ENCODE data around the gene STK16. TPM values are rescaled to one million over a fixed set of nuclear protein-coding genes. Genes with fewer than 3 reads are reported as not detected.
A peak's percentile ranks its signal among the peaks of the same experiment; 100 is the strongest.

STK16 gene
- total and polyA plus RNA-seq, 4 donors = 16.4 to 38.7 (median 30.7) TPM

GRCh38 chr2:219220652-219221402 is 24.5 kb upstream of the STK16 start:
- H3K27ac ChIP-seq (ENCODE audit: low read depth, low read length) = no peak overlapping the region

GRCh38 chr2:219221957-219222518 is 23.2 kb upstream of the STK16 start:
- 92% methylated on average over 14 of the region's 16 CpGs for WGBS (ENCODE audit: insufficient coverage)
- Histone ChIP-seq H3K4me3 (ENCODE audit: low read depth, low read length) (no peak overlapping the region), H3K36me3 (ENCODE audit: control insufficient read depth, insufficient read depth, low read length) (peaks cover 74% of the 10 kb centered on the region), H3K9me3 (ENCODE audit: control insufficient read depth, insufficient read depth, low read length) (no peaks in the 10 kb centered on the region), H3K4me1 (ENCODE audit: control insufficient read depth, insufficient read depth, low read length) (peaks cover 39% of the 10 kb centered on the region), H3K27me3 (ENCODE audit: control insufficient read depth, insufficient read depth, low read length) (no peaks in the 10 kb centered on the region), H3K27ac (ENCODE audit: low read depth, low read length) (no peak overlapping the region)
- DNase-seq (ENCODE audit: low read depth in 4 of 6, low spot score in 6 of 6) = no peak

More at GRCh38 chr2:219220652-219221402, 24.5 kb upstream of the STK16 start:
- 100% methylated on average over 4 of the region's 19 CpGs for WGBS (ENCODE audit: insufficient coverage)
- H3K4me3 ChIP-seq (ENCODE audit: low read depth, low read length) = no peak overlapping the region
- H3K4me1 ChIP-seq (ENCODE audit: control insufficient read depth, insufficient read depth, low read length) = peaks cover 50% of the 10 kb centered on the region
- no peaks in the 10 kb centered on the region for H3K27me3 ChIP-seq (ENCODE audit: control insufficient read depth, insufficient read depth, low read length)
- DNase-seq (ENCODE audit: low read depth in 4 of 6, low spot score in 6 of 6) = no peak
- peaks cover 75% of the 10 kb centered on the region for H3K36me3 ChIP-seq (ENCODE audit: control insufficient read depth, insufficient read depth, low read length)
- H3K9me3 ChIP-seq (ENCODE audit: control insufficient read depth, insufficient read depth, low read length) = no peaks in the 10 kb centered on the region

DNA sequence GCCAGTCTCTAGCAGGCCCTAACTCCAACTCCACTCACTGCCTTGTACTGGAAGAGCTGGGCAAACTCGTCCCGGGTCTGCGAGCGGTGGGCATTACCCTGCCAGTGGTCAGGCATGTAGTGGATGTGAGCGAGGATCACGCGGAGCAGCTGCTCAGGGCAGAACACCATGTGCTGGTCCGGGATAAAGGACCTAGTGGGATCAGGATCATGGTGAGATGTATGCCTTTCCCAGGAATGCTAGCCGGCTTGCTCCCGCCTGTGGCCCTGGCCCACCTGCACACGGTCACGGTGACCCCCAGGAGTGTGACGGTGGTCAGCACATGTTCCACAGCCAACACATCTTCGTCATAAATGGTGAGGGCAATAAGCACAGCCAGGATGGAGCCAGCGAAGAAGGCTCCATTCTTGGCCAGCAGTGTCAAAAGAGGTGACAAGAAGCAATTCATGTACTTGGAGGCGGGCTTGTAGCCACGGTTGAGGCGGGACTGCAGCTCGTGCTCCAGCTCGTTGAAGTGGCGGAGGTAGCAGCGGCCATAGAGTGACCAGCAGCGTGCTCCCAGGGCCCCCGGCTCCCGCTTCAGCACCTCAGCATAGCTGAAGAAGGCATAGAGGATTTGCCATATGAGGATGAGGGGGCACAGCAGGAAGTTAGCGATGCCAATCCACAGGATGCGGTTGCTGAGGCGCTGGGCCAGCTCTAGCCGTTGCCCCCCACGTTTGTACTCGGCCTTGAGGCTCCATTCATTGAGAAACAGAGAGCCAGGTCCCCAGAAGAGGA is 21.3 kb upstream of the STK16 start:
- Histone ChIP-seq H3K27me3 (ENCODE audit: control insufficient read depth, insufficient read depth, low read length) (no peaks in the 10 kb centered on the region), H3K4me1 (ENCODE audit: control insufficient read depth, insufficient read depth, low read length) (peaks cover 35% of the 10 kb centered on the region), H3K9me3 (ENCODE audit: control insufficient read depth, insufficient read depth, low read length) (no peaks in the 10 kb centered on the region), H3K4me3 (ENCODE audit: low read depth, low read length) (no peak overlapping the region), H3K27ac (ENCODE audit: low read depth, low read length) (no peak overlapping the region), H3K36me3 (ENCODE audit: control insufficient read depth, insufficient read depth, low read length) (peaks cover 76% of the 10 kb centered on the region)
- no peak for DNase-seq (ENCODE audit: low read depth in 4 of 6, low spot score in 6 of 6)
- 96% methylated on average over 31 of the region's 31 CpGs for WGBS (ENCODE audit: insufficient coverage)

DNA sequence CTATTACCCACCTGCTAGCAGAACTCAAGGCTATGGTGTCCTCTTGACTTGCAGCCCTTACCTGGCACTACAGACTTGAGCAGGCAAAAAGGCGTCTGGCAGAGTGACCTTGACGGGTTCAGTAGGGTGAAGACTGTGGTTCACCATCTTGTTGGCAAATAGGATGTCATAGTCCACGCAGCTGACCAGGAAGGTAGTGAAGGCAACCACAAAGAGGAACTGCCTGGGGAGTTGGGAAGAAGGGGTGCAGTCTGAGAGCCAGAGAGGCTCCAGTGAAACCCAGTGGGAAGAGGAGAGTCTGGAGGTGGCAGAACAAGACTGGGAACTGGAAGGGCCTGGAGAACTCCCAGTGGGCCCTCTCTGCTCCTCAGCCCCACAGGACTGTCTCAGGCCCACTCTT is 19.9 kb upstream of the STK16 start:
- Histone ChIP-seq H3K36me3 (ENCODE audit: control insufficient read depth, insufficient read depth, low read length) (peaks cover 65% of the 10 kb centered on the region), H3K4me3 (ENCODE audit: low read depth, low read length) (no peak overlapping the region), H3K27me3 (ENCODE audit: control insufficient read depth, insufficient read depth, low read length) (no peaks in the 10 kb centered on the region), H3K9me3 (ENCODE audit: control insufficient read depth, insufficient read depth, low read length) (no peaks in the 10 kb centered on the region), H3K4me1 (ENCODE audit: control insufficient read depth, insufficient read depth, low read length) (peaks cover 26% of the 10 kb centered on the region), H3K27ac (ENCODE audit: low read depth, low read length) (no peak overlapping the region)
- DNase-seq (ENCODE audit: low read depth in 4 of 6, low spot score in 6 of 6) = no peak
- 94% methylated on average over 3 of the region's 3 CpGs for WGBS (ENCODE audit: insufficient coverage)

DNA sequence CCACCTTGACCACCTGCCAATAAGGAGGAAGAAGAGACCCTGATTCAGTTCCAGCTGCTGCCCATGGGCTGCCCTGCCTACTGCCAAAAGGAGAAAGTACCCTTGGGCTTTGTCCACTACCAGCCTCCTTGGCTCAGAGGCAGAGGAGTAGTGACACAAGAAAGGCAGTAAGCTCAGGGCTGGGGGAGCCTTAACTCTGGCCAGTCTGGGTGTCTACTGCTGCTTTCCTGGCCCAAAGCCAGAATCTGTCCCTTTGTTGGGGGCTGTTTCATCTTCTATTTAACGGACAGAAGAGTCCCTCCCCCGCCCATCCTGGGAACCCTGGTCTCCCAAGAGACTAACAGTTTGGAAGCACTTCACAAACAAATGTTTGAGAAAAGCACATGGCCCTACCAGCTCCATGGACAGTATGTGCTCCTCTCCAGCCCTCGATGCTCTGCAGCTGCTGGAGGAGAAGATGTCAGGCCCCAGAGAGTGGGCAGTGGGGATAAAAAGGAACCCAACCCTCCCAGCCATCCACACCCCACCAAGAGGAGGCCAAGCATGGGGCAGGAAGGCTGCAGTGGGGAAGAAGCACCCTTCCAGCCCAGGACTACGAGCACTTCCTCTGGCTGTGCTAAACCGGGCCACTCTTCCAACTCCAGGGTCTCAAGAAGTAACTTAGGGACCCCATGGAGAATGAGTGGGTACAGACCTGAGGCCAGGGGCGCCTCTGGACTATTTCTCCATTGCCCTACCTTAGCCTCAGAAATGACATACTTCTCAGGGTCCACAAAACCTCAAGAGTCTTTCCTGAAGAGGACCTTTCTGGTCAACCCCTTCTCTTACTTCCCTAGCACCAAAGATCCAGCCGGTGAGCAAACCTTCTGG is 17.0 kb upstream of the STK16 start:
- WGBS (ENCODE audit: insufficient coverage) = 57% methylated on average over 3 of the region's 7 CpGs
- DNase-seq (ENCODE audit: low read depth in 4 of 6, low spot score in 6 of 6) = peak in 2 of 6 donors; percentile 5 to 50
- no peaks in the 10 kb centered on the region for H3K27me3 ChIP-seq (ENCODE audit: control insufficient read depth, insufficient read depth, low read length)

DNA sequence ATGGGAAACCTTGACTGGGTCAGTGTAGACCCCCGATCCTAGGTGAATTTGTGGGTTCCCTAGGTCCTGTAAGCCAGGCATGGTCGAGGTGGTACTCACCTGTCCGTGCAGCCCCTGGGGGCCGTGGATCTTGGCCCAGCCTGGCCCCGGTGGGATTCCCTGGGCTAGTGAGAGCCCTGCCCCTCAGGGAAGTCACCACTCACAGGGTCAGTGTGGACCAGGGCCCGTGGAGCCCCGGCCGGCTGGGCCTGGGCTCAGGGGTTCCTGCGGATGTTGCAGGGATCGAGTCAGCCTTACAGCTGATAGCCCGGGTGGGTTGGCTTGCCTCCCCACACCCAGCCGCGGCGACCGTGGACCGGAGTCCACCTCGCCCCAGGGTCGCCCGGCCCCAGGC is 16.4 kb upstream of the STK16 start:
- peaks cover 48% of the 10 kb centered on the region for H3K36me3 ChIP-seq (ENCODE audit: control insufficient read depth, insufficient read depth, low read length)
- no peaks in the 10 kb centered on the region for H3K9me3 ChIP-seq (ENCODE audit: control insufficient read depth, insufficient read depth, low read length)
- 6% methylated on average over 19 of the region's 19 CpGs for WGBS (ENCODE audit: insufficient coverage)
- peaks cover 29% of the 10 kb centered on the region for H3K4me1 ChIP-seq (ENCODE audit: control insufficient read depth, insufficient read depth, low read length)
- peak overlapping the region; percentile 97 for H3K27ac ChIP-seq (ENCODE audit: low read depth, low read length)
- H3K4me3 ChIP-seq (ENCODE audit: low read depth, low read length) = peak overlapping the region; percentile 98
- H3K27me3 ChIP-seq (ENCODE audit: control insufficient read depth, insufficient read depth, low read length) = no peaks in the 10 kb centered on the region
- DNase-seq (ENCODE audit: low read depth in 4 of 6, low spot score in 6 of 6) = no peak

More for the DNA sequence above, 17.0 kb upstream of the STK16 start:
- Histone ChIP-seq H3K36me3 (ENCODE audit: control insufficient read depth, insufficient read depth, low read length) (peaks cover 48% of the 10 kb centered on the region), H3K9me3 (ENCODE audit: control insufficient read depth, insufficient read depth, low read length) (no peaks in the 10 kb centered on the region), H3K4me1 (ENCODE audit: control insufficient read depth, insufficient read depth, low read length) (peaks cover 29% of the 10 kb centered on the region), H3K27ac (ENCODE audit: low read depth, low read length) (peak overlapping the region; percentile 97), H3K4me3 (ENCODE audit: low read depth, low read length) (peak overlapping the region; percentile 98)

DNA sequence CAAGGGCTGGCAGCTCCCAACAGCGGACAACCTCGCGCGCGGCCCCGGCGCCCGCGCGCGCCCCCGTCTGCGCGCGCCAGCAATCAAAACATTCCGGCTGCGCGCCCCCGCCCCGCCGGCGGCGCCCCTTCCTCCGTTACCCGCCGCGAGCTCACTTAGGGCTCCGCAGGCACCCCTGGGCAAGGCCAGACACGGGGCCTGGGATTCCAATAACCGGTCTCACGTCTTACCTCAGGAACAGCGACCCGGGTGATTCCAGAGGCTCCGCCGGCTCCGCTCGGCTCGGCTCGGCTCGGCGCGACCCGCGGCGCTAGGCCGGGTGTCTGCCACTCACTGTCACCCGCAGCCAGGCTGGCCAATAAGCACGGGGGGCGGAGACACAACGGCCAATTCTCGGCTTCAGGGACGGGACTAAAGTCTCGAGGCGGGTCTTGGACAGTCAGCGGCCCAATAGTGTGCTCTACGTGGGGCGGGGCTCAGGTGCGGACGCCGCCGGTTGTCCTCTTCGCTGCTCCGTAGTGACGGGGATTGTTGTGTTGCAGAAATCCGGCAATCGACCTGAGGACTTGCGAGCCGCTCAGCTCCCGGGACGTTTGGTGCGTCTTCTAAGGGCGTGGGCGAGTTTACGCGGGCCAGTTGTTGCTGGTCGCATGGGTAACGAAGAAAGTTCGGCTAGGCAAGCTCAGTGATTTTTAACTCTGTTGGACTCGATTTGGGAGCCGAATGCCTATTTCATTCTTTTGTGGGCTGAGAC is 15.8 kb upstream of the STK16 start, which contains the start of the genes ANKZF1 and ATG9A:
TSS of gene ANKZF1 (plus strand) at position 502 of the 754 bp plus-strand sequence. CDS start 452 bp downstream, outside the sequence.
TSS of gene ATG9A (minus strand) at position 332 of the 754 bp plus-strand sequence. CDS start 1,612 bp downstream, outside the sequence.
- H3K9me3 ChIP-seq (ENCODE audit: control insufficient read depth, insufficient read depth, low read length) = no peaks in the 10 kb centered on the region
- H3K36me3 ChIP-seq (ENCODE audit: control insufficient read depth, insufficient read depth, low read length) = peaks cover 48% of the 10 kb centered on the region
- peaks cover 29% of the 10 kb centered on the region for H3K4me1 ChIP-seq (ENCODE audit: control insufficient read depth, insufficient read depth, low read length)
- H3K4me3 ChIP-seq (ENCODE audit: low read depth, low read length) = peak within 1 kb of the TSS; percentile 98
- peak; percentile 91 to 100 (median 97) for DNase-seq (ENCODE audit: low read depth in 4 of 6, low spot score in 6 of 6)
- under 1% methylated on average over 80 of the region's 80 CpGs for WGBS (ENCODE audit: insufficient coverage)
- H3K27me3 ChIP-seq (ENCODE audit: control insufficient read depth, insufficient read depth, low read length) = no peaks in the 10 kb centered on the region
- H3K27ac ChIP-seq (ENCODE audit: low read depth, low read length) = peak within 1 kb of the TSS; percentile 97

DNA sequence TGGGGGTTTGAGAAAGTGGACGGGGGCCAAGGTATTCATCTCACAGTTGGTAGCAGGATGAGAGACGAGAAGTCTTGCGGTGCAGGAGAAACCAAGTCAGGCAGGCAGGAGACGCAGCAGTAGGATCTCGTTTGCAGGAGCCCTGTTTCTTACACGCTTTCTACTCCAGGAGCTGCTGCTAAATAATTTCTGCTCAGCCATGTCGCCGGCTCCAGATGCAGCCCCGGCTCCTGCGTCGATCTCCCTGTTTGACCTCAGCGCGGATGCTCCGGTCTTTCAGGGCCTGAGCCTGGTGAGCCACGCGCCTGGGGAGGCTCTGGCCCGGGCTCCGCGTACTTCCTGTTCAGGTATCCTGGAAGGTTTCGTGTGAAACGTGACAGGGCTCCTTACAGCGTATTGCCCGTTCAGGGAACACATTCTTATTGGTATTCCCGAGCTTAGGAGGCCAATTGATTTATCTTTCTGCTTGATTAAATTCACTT is 15.2 kb upstream of the STK16 start:
- H3K9me3 ChIP-seq (ENCODE audit: control insufficient read depth, insufficient read depth, low read length) = no peaks in the 10 kb centered on the region
- no peaks in the 10 kb centered on the region for H3K27me3 ChIP-seq (ENCODE audit: control insufficient read depth, insufficient read depth, low read length)
- peak overlapping the region; percentile 93 for H3K27ac ChIP-seq (ENCODE audit: low read depth, low read length)
- peak overlapping the region; percentile 98 for H3K4me3 ChIP-seq (ENCODE audit: low read depth, low read length)
- no peak for DNase-seq (ENCODE audit: low read depth in 4 of 6, low spot score in 6 of 6)
- peaks cover 47% of the 10 kb centered on the region for H3K36me3 ChIP-seq (ENCODE audit: control insufficient read depth, insufficient read depth, low read length)
- 0% methylated on average over 23 of the region's 24 CpGs for WGBS (ENCODE audit: insufficient coverage)
- peaks cover 29% of the 10 kb centered on the region for H3K4me1 ChIP-seq (ENCODE audit: control insufficient read depth, insufficient read depth, low read length)

All from spinal cord (tissue), 10 donors.